HepG2 (cell line): ENCODE data around the gene TIFAB. TPM values are rescaled to one million over a fixed set of nuclear protein-coding genes. Genes with fewer than 3 reads are reported as not detected.

Source experiments
- ATAC-seq: fragments of 200-7000 bp; cut with Tn5 transposase; 3 replicates; pipeline ENCODE4 v1.9.1; 2020; ENCODE audit warnings: mild to moderate bottlenecking, moderate library complexity
- BruUV-seq: library from RNA; stranded (reverse); fragments of 400-500 nt; replicated peaks from 2 replicates; lab custom pipeline; 2021; lab: Mats Ljungman, UMichigan
- CTCF ChIA-PET: fragments of 300-600 bp; formaldehyde crosslinking; extraction: SDS; loops from one replicate; lab custom pipeline; 2021; ENCODE audit warnings: low total read pairs, inconsistent platforms, low intra/inter-chr PET ratio; lab: Yijun Ruan, JAX
- POLR2A ChIA-PET: fragments of 350-600 bp; sonication (Branson Sonifier 250); formaldehyde crosslinking; loops from one replicate; lab custom pipeline; 2020; ENCODE audit warnings: antibody characterized with exemption, inconsistent platforms; lab: Yijun Ruan, JAX
- DNase-seq: peaks from one replicate; pipeline ENCODE4 v3.0.0-alpha.2; 2015; ENCODE audit warnings: low spot score
- FAIRE-seq: peaks from 3 replicates; lab custom pipeline; 2011; peaks lifted over from hg19 to GRCh38; lab: Jason Lieb, UNC
- H2AFZ ChIP-seq: one replicate; pipeline ENCODE4 v1.6.1; 2011; ENCODE audit warnings: low read length, inconsistent platforms
- H3K27ac ChIP-seq: fragments of 300-600 bp; 3 replicates; pipeline ENCODE4 v1.8.0; 2011; ENCODE audit warnings: mixed run types, mild to moderate bottlenecking, mixed read lengths, low read length, inconsistent platforms; ENCODE audit not compliant: insufficient read depth; ENCODE audit errors: extremely low read length
- H3K27me3 ChIP-seq, 2 experiments: fragments of 200-600 bp in 1 of 2; 2 replicates in 1 of 2; 3 replicates in 1 of 2; pipeline versions ENCODE4 v1.6.0 to v1.8.0; 2011; ENCODE audit warnings: low read length in 2 of 2, mild to moderate bottlenecking in 2 of 2, moderate library complexity in 2 of 2, inconsistent platforms in 1 of 2; ENCODE audit not compliant: insufficient read depth in 2 of 2, control insufficient read depth in 1 of 2
- H3K36me3 ChIP-seq, 2 experiments: fragments of 200-600 bp in 1 of 2; replicated peaks in 1 of 2; 2 replicates in 1 of 2; 3 replicates in 1 of 2; pipeline versions ENCODE4 v1.5.1 to v1.8.0; 2011; ENCODE audit warnings: low read length in 2 of 2, inconsistent platforms in 1 of 2; ENCODE audit not compliant: insufficient read depth in 2 of 2, control insufficient read depth in 1 of 2
- H3K4me1 ChIP-seq: 2 replicates; pipeline ENCODE4 v1.5.1; 2012; ENCODE audit warnings: low read length, inconsistent platforms; ENCODE audit not compliant: insufficient read depth
- H3K4me2 ChIP-seq: 2 replicates; pipeline ENCODE4 v1.6.0; 2011; ENCODE audit warnings: low read depth, low read length, inconsistent platforms
- H3K4me3 ChIP-seq, 3 experiments: fragments of 200-600 bp in 1 of 3; sonication (generic), shearing (Covaris generic) in 1 of 3; replicated peaks in 1 of 3; 2 replicates each; pipeline ENCODE4 v1.5.1; 2011 to 2016; ENCODE audit warnings: low read length in 3 of 3, inconsistent platforms in 2 of 3, low read depth in 2 of 3, mild to moderate bottlenecking in 2 of 3, control low read depth in 1 of 3, mixed read lengths in 1 of 3; ENCODE audit not compliant: insufficient read depth in 1 of 3
- H3K79me2 ChIP-seq: one replicate; pipeline ENCODE4 v1.6.1; 2011; ENCODE audit warnings: low read length, inconsistent platforms; ENCODE audit not compliant: insufficient read depth
- H3K9ac ChIP-seq: 2 replicates; pipeline ENCODE4 v1.6.0; 2011; ENCODE audit warnings: mild to moderate bottlenecking, low read depth, low read length, inconsistent platforms; ENCODE audit not compliant: insufficient read depth
- H3K9me3 ChIP-seq: 2 replicates; pipeline ENCODE4 v1.5.1; 2012; ENCODE audit warnings: mild to moderate bottlenecking, low read length
- H4K20me1 ChIP-seq: 2 replicates; pipeline ENCODE4 v1.6.0; 2011; ENCODE audit warnings: inconsistent platforms, mild to moderate bottlenecking, low read length, moderate library complexity; ENCODE audit not compliant: insufficient read depth
- DPF2 ChIP-seq: sonication (generic); formaldehyde crosslinking; IDR thresholded peaks from 2 replicates; pipeline ENCODE4 v1.4.0; 2020; ENCODE audit warnings: mild to moderate bottlenecking, low read depth, missing genetic modification reagents, borderline replicate concordance
- NCOA1 ChIP-seq: sonication (generic); formaldehyde crosslinking; IDR thresholded peaks from 2 replicates; pipeline ENCODE4 v1.9.0; 2021; ENCODE audit warnings: missing genetic modification reagents
- RAD21 ChIP-seq: fragments of 450-650 bp; formaldehyde crosslinking; IDR thresholded peaks from 2 replicates; pipeline ENCODE4 v1.5.0; 2020; ENCODE audit warnings: mild to moderate bottlenecking
- RFXANK ChIP-seq: IDR thresholded peaks from 2 replicates; pipeline ENCODE4 v1.6.1; 2016
- SP140L ChIP-seq: sonication (generic); formaldehyde crosslinking; IDR thresholded peaks from 2 replicates; pipeline ENCODE4 v1.4.0; 2020; ENCODE audit warnings: missing genetic modification reagents, borderline replicate concordance
- ZFP90 ChIP-seq: sonication (generic); formaldehyde crosslinking; IDR thresholded peaks from 2 replicates; pipeline ENCODE4 v1.8.0; 2022; ENCODE audit warnings: missing genetic modification reagents, mild to moderate bottlenecking, inconsistent platforms, borderline replicate concordance
- ZNF136 ChIP-seq: sonication (generic); formaldehyde crosslinking; IDR thresholded peaks from 2 replicates; pipeline ENCODE4 v1.8.1; 2022; ENCODE audit warnings: low read depth, mild to moderate bottlenecking, moderate library complexity, missing genetic modification reagents
- ZNF292 ChIP-seq: sonication (generic); formaldehyde crosslinking; IDR thresholded peaks from 2 replicates; pipeline ENCODE4 v1.8.1; 2022; ENCODE audit warnings: mild to moderate bottlenecking, low read depth, missing genetic modification reagents, borderline replicate concordance
- ZNF549 ChIP-seq: sonication (generic); formaldehyde crosslinking; IDR thresholded peaks from 2 replicates; pipeline ENCODE4 v1.5.0; 2020; ENCODE audit warnings: missing genetic modification reagents
- ZNF556 ChIP-seq: sonication (generic); formaldehyde crosslinking; IDR thresholded peaks from 2 replicates; pipeline ENCODE4 v1.4.0; 2020; ENCODE audit warnings: mild to moderate bottlenecking, missing genetic modification reagents, borderline replicate concordance
- WGBS: methylation state at CpG from one replicate; pipeline ENCODE4 v1.1.6; 2017; ENCODE audit warnings: low lambda C conversion rate; 5-methylcytosine and 5-hydroxymethylcytosine counted together
- in situ Hi-C: cut with HindIII; loops from 2 replicates; pipeline ENCODE4 v1.10.0; 2017; ENCODE audit warnings: low pct_unique_long_range_greater_than_20kb; ENCODE audit not compliant: extremely low pct_ligation_motif_present
- intact Hi-C: fragments of 100-400 bp; cut with micrococcal nuclease; formaldehyde crosslinking; loops from one replicate; pipeline ENCODE4 v1.10.0; 2022; ENCODE audit not compliant: unreplicated experiment
- polyA plus RNA-seq, 8 experiments: library from polyadenylated mRNA; depleted of rRNA in 3 of 8; stranded (reverse) in 7 of 8; unstranded in 1 of 8; fragments of >200 nt; fragmentation: Illumina TruSeq in 4 of 8; extraction: Trizol in 4 of 8; gene quantifications; 2 replicates each; pipeline versions ENCODE4 v1.2.1 to v1.2.3, GENCODE V29; 2011 to 2016; ENCODE audit warnings: low read depth in 4 of 8, missing spikeins in 1 of 8, mixed read lengths in 1 of 8; ENCODE audit not compliant: insufficient read depth in 1 of 8
- total RNA-seq, 5 experiments: library from RNA; depleted of rRNA; stranded (reverse); fragments of >200 nt; fragmentation: Illumina TruSeq; extraction: Trizol; gene quantifications; 2 replicates each; pipeline ENCODE4 v1.2.3, GENCODE V29; 2016; ENCODE audit warnings: low read depth in 1 of 5
- TF ChIP-seq, protein P1 (sequence below): sonication (generic); formaldehyde crosslinking; IDR thresholded peaks from 2 replicates; pipeline ENCODE4 v1.4.0; 2020; ENCODE audit warnings: low read depth, mild to moderate bottlenecking, missing genetic modification reagents
- TF ChIP-seq, protein P2 (sequence below): sonication (generic); formaldehyde crosslinking; IDR thresholded peaks from 2 replicates; pipeline ENCODE4 v1.4.0; 2020; ENCODE audit warnings: missing genetic modification reagents
- TF ChIP-seq, protein P3 (sequence below): sonication (generic); formaldehyde crosslinking; IDR thresholded peaks from 2 replicates; pipeline ENCODE4 v1.5.1; 2020; ENCODE audit warnings: missing genetic modification reagents, mild to moderate bottlenecking, borderline replicate concordance

TIFAB gene
- total and polyA plus RNA-seq, 2 of the 13 experiments (the other 11 are each of a cell fraction or from before 2014, with no cell fraction given), result not detected

DNA sequence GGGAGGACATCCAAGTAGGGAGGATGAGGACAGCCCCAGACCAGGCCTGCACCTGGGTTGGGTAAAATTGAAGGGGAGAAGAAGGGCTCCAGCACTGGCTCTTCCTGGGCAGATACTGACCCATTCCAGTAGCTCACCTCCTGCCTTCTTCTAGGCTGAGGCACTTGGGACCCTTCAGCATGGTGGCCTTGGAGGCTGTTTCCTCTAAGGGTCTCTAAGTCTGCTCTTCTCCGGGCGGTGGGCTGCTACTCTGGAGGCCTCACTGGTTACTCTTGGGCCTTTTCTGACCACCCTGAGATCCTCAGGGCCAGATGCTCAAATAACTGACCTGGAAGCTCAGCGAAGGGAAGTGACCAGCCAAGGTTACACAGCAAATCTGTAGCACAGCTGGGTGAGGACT lies 2.8 kb upstream of the TIFAB start:
- Histone ChIP-seq H3K36me3 (no peaks in the 10 kb centered on the region), H3K79me2 (no peaks in the 10 kb centered on the region), H3K4me3 (no peak overlapping the region), H3K4me2 (no peak overlapping the region), H4K20me1 (no peaks in the 10 kb centered on the region), H3K27ac (no peak overlapping the region), H3K27me3 (peaks cover 4 to 17% of the 10 kb centered on the region in 2 experiments; a peak in 3 of 5 replicates), H3K9me3 (no peaks in the 10 kb centered on the region), H3K4me1 (no peaks in the 10 kb centered on the region), H3K9ac (no peak overlapping the region), H2AFZ (no peak overlapping the region)
- CTCF ChIA-PET, result no interaction called here
- intact Hi-C loops, result no loop called here
- WGBS, result 0% methylated on average over 1 of the region's 3 CpGs
- no TSS peak for BruUV-seq
- ATAC-seq (no peak), DNase-seq (no peak), FAIRE-seq (no peak)
- TF ChIP-seq, protein P1, sequence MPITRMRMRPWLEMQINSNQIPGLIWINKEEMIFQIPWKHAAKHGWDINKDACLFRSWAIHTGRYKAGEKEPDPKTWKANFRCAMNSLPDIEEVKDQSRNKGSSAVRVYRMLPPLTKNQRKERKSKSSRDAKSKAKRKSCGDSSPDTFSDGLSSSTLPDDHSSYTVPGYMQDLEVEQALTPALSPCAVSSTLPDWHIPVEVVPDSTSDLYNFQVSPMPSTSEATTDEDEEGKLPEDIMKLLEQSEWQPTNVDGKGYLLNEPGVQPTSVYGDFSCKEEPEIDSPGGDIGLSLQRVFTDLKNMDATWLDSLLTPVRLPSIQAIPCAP (CRISPR knock-in tag), result no peak
- TF ChIP-seq DPF2 (CRISPR knock-in tag), result no peak
- TF ChIP-seq ZNF136 (CRISPR knock-in tag), result no peak
- TF ChIP-seq ZNF556 (CRISPR knock-in tag), result no peak
- no peak for TF ChIP-seq SP140L (CRISPR knock-in tag)
- no peak for TF ChIP-seq ZNF292 (CRISPR knock-in tag)
- TF ChIP-seq RAD21 (CRISPR knock-in tag), result no peak
- TF ChIP-seq, protein P2, sequence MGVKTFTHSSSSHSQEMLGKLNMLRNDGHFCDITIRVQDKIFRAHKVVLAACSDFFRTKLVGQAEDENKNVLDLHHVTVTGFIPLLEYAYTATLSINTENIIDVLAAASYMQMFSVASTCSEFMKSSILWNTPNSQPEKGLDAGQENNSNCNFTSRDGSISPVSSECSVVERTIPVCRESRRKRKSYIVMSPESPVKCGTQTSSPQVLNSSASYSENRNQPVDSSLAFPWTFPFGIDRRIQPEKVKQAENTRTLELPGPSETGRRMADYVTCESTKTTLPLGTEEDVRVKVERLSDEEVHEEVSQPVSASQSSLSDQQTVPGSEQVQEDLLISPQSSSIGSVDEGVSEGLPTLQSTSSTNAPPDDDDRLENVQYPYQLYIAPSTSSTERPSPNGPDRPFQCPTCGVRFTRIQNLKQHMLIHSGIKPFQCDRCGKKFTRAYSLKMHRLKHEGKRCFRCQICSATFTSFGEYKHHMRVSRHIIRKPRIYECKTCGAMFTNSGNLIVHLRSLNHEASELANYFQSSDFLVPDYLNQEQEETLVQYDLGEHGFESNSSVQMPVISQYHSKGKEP (CRISPR knock-in tag), result no peak
- TF ChIP-seq NCOA1 (CRISPR knock-in tag), result no peak
- no peak for TF ChIP-seq ZNF549 (CRISPR knock-in tag)
- TF ChIP-seq ZFP90 (CRISPR knock-in tag), result no peak
- no peak for TF ChIP-seq RFXANK (CRISPR knock-in tag)
- TF ChIP-seq, protein P3, sequence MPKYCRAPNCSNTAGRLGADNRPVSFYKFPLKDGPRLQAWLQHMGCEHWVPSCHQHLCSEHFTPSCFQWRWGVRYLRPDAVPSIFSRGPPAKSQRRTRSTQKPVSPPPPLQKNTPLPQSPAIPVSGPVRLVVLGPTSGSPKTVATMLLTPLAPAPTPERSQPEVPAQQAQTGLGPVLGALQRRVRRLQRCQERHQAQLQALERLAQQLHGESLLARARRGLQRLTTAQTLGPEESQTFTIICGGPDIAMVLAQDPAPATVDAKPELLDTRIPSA (CRISPR knock-in tag), result no peak
- in situ Hi-C loops, result loop anchor here (5.0 to 25.0 kb wide), 2 partner anchors 282 to 377 kb away; partner anchors contain the start of gene SLC25A48
- POLR2A ChIA-PET, result no interaction called here
